Panc1 (cell line): ENCODE measurements around the gene MUC5AC. TPM values are rescaled to one million over a fixed set of nuclear protein-coding genes. Genes with fewer than 3 reads are reported as not detected.

ENCODE experiments used
- ATAC-seq: fragments of 200-7000 bp; cut with Tn5 transposase; 2 replicates; pipeline ENCODE4 v1.9.1; 2020; ENCODE audit warnings: mild to moderate bottlenecking, moderate library complexity
- Bru-seq: library from RNA; stranded (reverse); fragments of 400-500 nt; gene quantifications from one replicate; lab custom pipeline; 2021; lab: Mats Ljungman, UMichigan
- BruChase-seq, 2 experiments: library from RNA; stranded (reverse); fragments of 400-500 nt; gene quantifications; one replicate each; lab custom pipeline; 2021; lab: Mats Ljungman, UMichigan
- BruUV-seq: library from RNA; stranded (reverse); fragments of 400-500 nt; replicated peaks from 2 replicates; lab custom pipeline; 2021; lab: Mats Ljungman, UMichigan
- CTCF ChIA-PET: fragments of 300-600 bp; sonication (Branson Sonifier 250); formaldehyde crosslinking; loops from one replicate; lab custom pipeline; 2022; ENCODE audit warnings: antibody characterized with exemption; lab: Charles Lee
- POLR2A ChIA-PET: fragments of 300-600 bp; sonication (Branson Sonifier 250); formaldehyde crosslinking; loops from one replicate; lab custom pipeline; 2022; ENCODE audit warnings: antibody characterized with exemption; lab: Charles Lee
- DNase-seq: peaks from one replicate; pipeline ENCODE4 v3.0.0-alpha.2; 2010; ENCODE audit warnings: low read depth, low spot score
- H3K27ac ChIP-seq: 2 replicates; pipeline ENCODE4 v1.5.1; 2011; ENCODE audit warnings: mild to moderate bottlenecking, low read length, inconsistent platforms
- H3K27me3 ChIP-seq: fragments of 200-500 bp; sonication (Bioruptor generic); 2 replicates; pipeline ENCODE4 v1.6.0; 2014; ENCODE audit warnings: low read length, inconsistent platforms; ENCODE audit not compliant: control insufficient read depth, insufficient read depth
- H3K36me3 ChIP-seq: fragments of 200-500 bp; sonication (Bioruptor generic); 2 replicates; pipeline ENCODE4 v1.5.1; 2014; ENCODE audit warnings: inconsistent platforms, mild to moderate bottlenecking, low read length, moderate library complexity; ENCODE audit not compliant: control insufficient read depth, insufficient read depth
- H3K4me1 ChIP-seq: 2 replicates; pipeline ENCODE4 v1.5.1; 2011; ENCODE audit warnings: inconsistent platforms, mild to moderate bottlenecking, low read length, moderate library complexity; ENCODE audit not compliant: control insufficient read depth, insufficient read depth
- H3K4me3 ChIP-seq, 2 experiments: 2 replicates each; pipeline ENCODE4 v1.5.1; 2011 to 2012; ENCODE audit warnings: low read depth in 2 of 2, low read length in 2 of 2, mild to moderate bottlenecking in 2 of 2, inconsistent platforms in 1 of 2, moderate library complexity in 1 of 2
- H3K9me3 ChIP-seq: fragments of 200-500 bp; sonication (Bioruptor generic); 2 replicates; pipeline ENCODE4 v1.5.1; 2014; ENCODE audit warnings: low read depth, mild to moderate bottlenecking, inconsistent platforms, low read length, moderate library complexity; ENCODE audit not compliant: control insufficient read depth, insufficient read depth
- CTCF ChIP-seq: fragments of 450-650 bp; IDR thresholded peaks from 2 replicates; pipeline ENCODE4 v1.5.1; 2017; ENCODE audit warnings: mild to moderate bottlenecking
- POLR2AphosphoS5 ChIP-seq: IDR thresholded peaks from 2 replicates; pipeline ENCODE4 v1.6.1; 2012; ENCODE audit warnings: mild to moderate bottlenecking, low read depth, low read length, moderate library complexity
- REST ChIP-seq, 2 experiments: IDR thresholded peaks; 2 replicates each; pipeline ENCODE4 v1.6.1; 2011 to 2012; ENCODE audit warnings: low read depth in 2 of 2, control low read depth in 1 of 2, low read length in 1 of 2, mild to moderate bottlenecking in 1 of 2, moderate library complexity in 1 of 2; ENCODE audit not compliant: insufficient read depth in 1 of 2
- SIN3A ChIP-seq: IDR thresholded peaks from 2 replicates; pipeline ENCODE4 v1.6.1; 2012; ENCODE audit warnings: low read depth, mild to moderate bottlenecking, low read length, moderate library complexity, borderline replicate concordance; ENCODE audit not compliant: insufficient read depth
- TCF7L2 ChIP-seq: IDR thresholded peaks from 2 replicates; pipeline ENCODE4 v1.6.1; 2011; ENCODE audit warnings: mild to moderate bottlenecking, low read depth, low read length, inconsistent platforms
- in situ Hi-C: cut with HindIII; loops from 2 replicates; pipeline ENCODE4 v1.10.0; 2016; ENCODE audit warnings: low sequenced_read_pairs, low pct_unique_long_range_greater_than_20kb
- intact Hi-C: fragments of 100-400 bp; cut with micrococcal nuclease; formaldehyde crosslinking; loops from one replicate; pipeline ENCODE4 v1.10.0; 2022; ENCODE audit not compliant: unreplicated experiment
- long read RNA-seq: library from polyadenylated mRNA; unstranded; transcript quantifications from one replicate; pipeline ENCODE4 v2.0.0, GENCODE V29; 2021; ENCODE audit not compliant: unreplicated experiment
- polyA plus RNA-seq: library from polyadenylated mRNA; unstranded; fragments of >200 nt; gene quantifications from one replicate; pipeline ENCODE4 v1.2.1, GENCODE V29; 2012; ENCODE audit warnings: missing spikeins; ENCODE audit not compliant: insufficient read length
- total RNA-seq: library from RNA; stranded (reverse); gene quantifications from one replicate; pipeline ENCODE4 v1.2.1, GENCODE V29; 2021; ENCODE audit not compliant: unreplicated experiment

MUC5AC gene
- total RNA-seq, result 0.03 TPM
- 0.04 TPM for polyA plus RNA-seq
- percentile 2 among the genes with signal in this experiment for Bru-seq, nascent RNA
- BruChase-seq, experiment 1, labeled RNA remaining after a 2-hour chase, result percentile 9 among the genes with signal in this experiment
- percentile 8 among the genes with signal in this experiment for BruChase-seq, experiment 2, labeled RNA remaining after a 6-hour chase
- long read RNA-seq, result 0 reads

GRCh38 chr11:1157645-1158591 is at the start of gene MUC5AC:
Gene MUC5AC, plus strand, starts transcription at chr11:1157953. Its CDS starts 47 bp downstream, at chr11:1158000.
- BruUV-seq, result no TSS peak
- DNase-seq, result no peak
- no peak for ATAC-seq
- Histone ChIP-seq H3K27me3 (no peaks in the 10 kb centered on the region), H3K9me3 (peaks cover 4% of the 10 kb centered on the region; the same call in 1 of the 2 replicates), H3K36me3 (no peaks in the 10 kb centered on the region), H3K4me1 (peaks cover 30% of the 10 kb centered on the region), H3K27ac (peak within 1 kb of the TSS; percentile 62), H3K4me3 (no peak within 1 kb of the TSS)
- intact Hi-C loops, result no loop called here
- ChIA-PET POLR2A (interaction anchor here (0.6 kb wide), 2 partner anchors 41 to 114 kb away, joined by 3 read pairs; no protein-coding TSS in a partner anchor), CTCF (interaction anchor here (0.6 kb wide), 2 partner anchors 24 to 675 kb away, joined by 7 to 8 read pairs; no protein-coding TSS in a partner anchor)
- TF ChIP-seq TCF7L2 (no peak), SIN3A (no peak), CTCF (no peak), POLR2AphosphoS5 (no peak), REST (IDR thresholded peaks at IDR 0.05; ENCODE audit: insufficient read depth in 1 of 2, low read depth in 2 of 2, low read length in 1 of 2) (no peak)
- in situ Hi-C loops, result no loop called here

GRCh38 chr11:1108246-1108900 is 49.4 kb upstream of the MUC5AC start:
- H3K4me1 ChIP-seq, result no peaks in the 10 kb centered on the region
- no peaks in the 10 kb centered on the region for H3K36me3 ChIP-seq
- no peak overlapping the region for H3K4me3 ChIP-seq
- no peaks in the 10 kb centered on the region for H3K9me3 ChIP-seq
- CTCF ChIA-PET, result no interaction called here
- H3K27ac ChIP-seq, result no peak overlapping the region
- POLR2A ChIA-PET, result no interaction called here
- in situ Hi-C loops (no loop called here), intact Hi-C loops (no loop called here)
- no peaks in the 10 kb centered on the region for H3K27me3 ChIP-seq
- DNase-seq (no peak), ATAC-seq (no peak)
- BruUV-seq, result no TSS peak
- TF ChIP-seq TCF7L2 (no peak), POLR2AphosphoS5 (no peak), SIN3A (no peak)
